ENCODE measurements around the gene SERINC5. TPM values are rescaled to one million over a fixed set of nuclear protein-coding genes. Genes with fewer than 3 reads are reported as not detected.

SERINC5 gene
- total RNA-seq, 1 experiment from 2014 or later: 52.3 TPM

DNA sequence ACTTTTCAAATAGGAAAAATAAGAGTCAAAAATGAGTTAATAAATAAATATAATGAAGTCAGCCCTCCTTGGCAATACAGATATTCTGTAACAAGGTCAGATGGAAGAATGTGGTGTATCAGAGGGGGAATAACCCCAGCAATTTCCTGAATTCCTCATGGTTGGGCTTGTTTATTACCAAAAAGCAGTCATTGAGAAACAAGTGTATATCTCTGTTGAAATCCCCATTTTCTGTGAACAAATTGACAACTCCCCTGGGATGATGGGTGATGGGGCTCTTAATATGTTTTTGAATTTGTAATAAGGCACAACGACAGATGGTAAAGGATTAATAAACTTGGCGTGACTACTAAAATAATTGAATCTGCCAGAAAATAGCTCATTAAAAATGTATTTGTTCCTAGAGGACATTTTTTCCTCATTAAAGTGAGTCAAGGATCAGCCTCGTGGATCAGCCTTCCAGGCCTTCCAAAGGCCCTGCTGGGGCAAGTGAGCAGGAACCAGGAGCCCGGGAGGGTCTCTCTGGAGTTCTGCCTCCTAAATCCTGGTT, 186.5 kb downstream of the SERINC5 start:
- Histone ChIP-seq H3K23me2 (ENCODE audit: insufficient read length, low read depth, low read length, poor library complexity, severe bottlenecking) (no peaks in the 10 kb centered on the region), H2BK20ac (ENCODE audit: low read depth, low read length, poor library complexity, severe bottlenecking) (no peak overlapping the region), H3K14ac (ENCODE audit: insufficient read depth, low read length) (no peak overlapping the region), H2BK15ac (ENCODE audit: low read depth, low read length) (no peak overlapping the region), H3K4ac (ENCODE audit: low read depth, low read length) (no peak overlapping the region), H2BK12ac (ENCODE audit: insufficient read length, low read depth, low read length) (no peak overlapping the region), H2BK5ac (ENCODE audit: insufficient read length, low read length) (no peak overlapping the region), H2AK5ac (ENCODE audit: insufficient read length, low read length) (no peak overlapping the region), H3K56ac (ENCODE audit: insufficient read length, low read depth, low read length) (no peak overlapping the region), H4K20me1 (ENCODE audit: control insufficient read depth, insufficient read depth, insufficient read length) (no peaks in the 10 kb centered on the region), H2BK120ac (ENCODE audit: low read depth, low read length, poor library complexity, severe bottlenecking) (no peak overlapping the region), H3K27ac (ENCODE audit: insufficient read length, low read depth, low read length) (no peak overlapping the region), H2AFZ (ENCODE audit: low read length) (no peak overlapping the region), H3K18ac (ENCODE audit: insufficient read length, low read depth, low read length) (no peak overlapping the region), H3K4me2 (ENCODE audit: insufficient read depth, insufficient read length, low read length) (no peak overlapping the region), H3K79me2 (ENCODE audit: insufficient read depth, low read length) (no peaks in the 10 kb centered on the region), H3T11ph (ENCODE audit: low read length) (no peak overlapping the region), H3K27me3 (ENCODE audit: insufficient read depth, low read length) (no peaks in the 10 kb centered on the region), H3K23ac (ENCODE audit: insufficient read length, low read depth, low read length) (no peak overlapping the region), H3K9me3 (ENCODE audit: control insufficient read depth, low read depth, low read length) (no peaks in the 10 kb centered on the region), H3K9ac (ENCODE audit: extremely low read depth, insufficient read length, low read length) (no peak overlapping the region), H4K8ac (replicated peaks; ENCODE audit: insufficient read length, low read depth, low read length) (no peak overlapping the region), H3K79me1 (ENCODE audit: insufficient read depth, low read depth, low read length, poor library complexity, severe bottlenecking) (no peaks in the 10 kb centered on the region), H3K4me1 (ENCODE audit: insufficient read depth, low read length) (no peaks in the 10 kb centered on the region), H4K91ac (ENCODE audit: insufficient read length, low read depth, low read length) (no peak overlapping the region), H4K5ac (ENCODE audit: insufficient read length, low read depth, low read length) (no peak overlapping the region)
- Mint-ChIP-seq H3K27ac (peak overlapping the region in 1 of 3 experiments; percentile 10; a peak in 1 of 7 replicates), H3K36me3 (ENCODE audit: insufficient read depth in 1 of 3, low read depth in 3 of 3) (peaks cover 0 to 4% (median 2%) of the 10 kb centered on the region in 3 experiments; a peak in 1 of 7 replicates), H3K9me3 (no peaks in the 10 kb centered on the region), H3K4me3 (no peak overlapping the region), H3K4me1 (peaks cover 15 to 17% of the 10 kb centered on the region in 2 experiments), H3K27me3 (ENCODE audit: low read depth) (no peaks in the 10 kb centered on the region; the same call in 1 of the 2 replicates)
- WGBS (ENCODE audit: extremely low coverage, insufficient read length, low lambda C conversion rate): no CpG with 5 or more reads among the region's 4 CpGs
- TF ChIP-seq, protein P1, sequence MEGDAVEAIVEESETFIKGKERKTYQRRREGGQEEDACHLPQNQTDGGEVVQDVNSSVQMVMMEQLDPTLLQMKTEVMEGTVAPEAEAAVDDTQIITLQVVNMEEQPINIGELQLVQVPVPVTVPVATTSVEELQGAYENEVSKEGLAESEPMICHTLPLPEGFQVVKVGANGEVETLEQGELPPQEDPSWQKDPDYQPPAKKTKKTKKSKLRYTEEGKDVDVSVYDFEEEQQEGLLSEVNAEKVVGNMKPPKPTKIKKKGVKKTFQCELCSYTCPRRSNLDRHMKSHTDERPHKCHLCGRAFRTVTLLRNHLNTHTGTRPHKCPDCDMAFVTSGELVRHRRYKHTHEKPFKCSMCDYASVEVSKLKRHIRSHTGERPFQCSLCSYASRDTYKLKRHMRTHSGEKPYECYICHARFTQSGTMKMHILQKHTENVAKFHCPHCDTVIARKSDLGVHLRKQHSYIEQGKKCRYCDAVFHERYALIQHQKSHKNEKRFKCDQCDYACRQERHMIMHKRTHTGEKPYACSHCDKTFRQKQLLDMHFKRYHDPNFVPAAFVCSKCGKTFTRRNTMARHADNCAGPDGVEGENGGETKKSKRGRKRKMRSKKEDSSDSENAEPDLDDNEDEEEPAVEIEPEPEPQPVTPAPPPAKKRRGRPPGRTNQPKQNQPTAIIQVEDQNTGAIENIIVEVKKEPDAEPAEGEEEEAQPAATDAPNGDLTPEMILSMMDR (conservative IDR thresholded peaks at IDR 0.05): no peak
- DNase-seq: no peak

All from H9 (cell line).